Stimulated activated CD4-positive, alpha-beta T cell treated with anti-CD3 and anti-CD28 coated beads, Interleukin-12 subunit alpha, Interleukin-12 subunit beta, amount 100 ng/mL, for 24 hours (primary cell): Measurements from ENCODE around the gene MX2.

Source experiments
- DNase-seq, 2 experiments: peaks; one replicate each; pipeline ENCODE4 v3.0.0-alpha.2; 2020; ENCODE audit warnings: low read depth in 2 of 2

MX2 gene

GRCh38 chr21:41365377-41366107, 3.7 kb downstream of the MX2 start:
- DNase-seq, result no peak

DNA sequence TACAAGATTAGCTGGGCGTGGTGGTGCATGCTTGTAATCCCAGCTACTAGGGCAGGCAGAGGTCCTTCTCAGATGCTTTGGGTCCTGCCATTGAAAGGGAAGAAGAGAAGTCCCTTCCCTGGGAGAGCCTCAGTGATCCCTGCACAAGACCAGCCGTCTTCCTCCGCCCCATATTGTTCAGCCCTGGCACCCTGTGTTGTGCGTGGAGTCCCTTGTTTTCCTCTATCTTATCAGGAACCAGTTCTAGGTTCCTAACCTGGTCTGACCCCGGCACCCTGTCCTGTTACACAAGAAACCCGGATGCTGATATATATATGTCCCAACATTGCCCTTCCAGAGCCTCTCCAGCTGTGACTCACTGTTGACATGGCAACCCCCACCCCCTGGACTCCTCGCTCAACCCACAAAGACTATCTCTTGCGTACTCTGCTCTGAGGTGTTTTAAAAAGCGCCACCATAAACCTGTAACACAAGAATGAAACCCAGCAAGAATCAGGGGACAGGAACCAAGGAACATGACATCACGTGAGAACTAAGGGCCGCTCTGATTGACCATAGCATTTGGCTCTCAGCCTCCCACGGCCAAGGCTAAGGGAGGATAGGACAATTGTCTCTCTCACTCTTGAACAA, 4.8 kb downstream of the MX2 start:
- DNase-seq, result no peak

- no peak for DNase-seq
Measured at GRCh38 chr21:41367301-41367944, 5.6 kb downstream of the MX2 start.

DNA sequence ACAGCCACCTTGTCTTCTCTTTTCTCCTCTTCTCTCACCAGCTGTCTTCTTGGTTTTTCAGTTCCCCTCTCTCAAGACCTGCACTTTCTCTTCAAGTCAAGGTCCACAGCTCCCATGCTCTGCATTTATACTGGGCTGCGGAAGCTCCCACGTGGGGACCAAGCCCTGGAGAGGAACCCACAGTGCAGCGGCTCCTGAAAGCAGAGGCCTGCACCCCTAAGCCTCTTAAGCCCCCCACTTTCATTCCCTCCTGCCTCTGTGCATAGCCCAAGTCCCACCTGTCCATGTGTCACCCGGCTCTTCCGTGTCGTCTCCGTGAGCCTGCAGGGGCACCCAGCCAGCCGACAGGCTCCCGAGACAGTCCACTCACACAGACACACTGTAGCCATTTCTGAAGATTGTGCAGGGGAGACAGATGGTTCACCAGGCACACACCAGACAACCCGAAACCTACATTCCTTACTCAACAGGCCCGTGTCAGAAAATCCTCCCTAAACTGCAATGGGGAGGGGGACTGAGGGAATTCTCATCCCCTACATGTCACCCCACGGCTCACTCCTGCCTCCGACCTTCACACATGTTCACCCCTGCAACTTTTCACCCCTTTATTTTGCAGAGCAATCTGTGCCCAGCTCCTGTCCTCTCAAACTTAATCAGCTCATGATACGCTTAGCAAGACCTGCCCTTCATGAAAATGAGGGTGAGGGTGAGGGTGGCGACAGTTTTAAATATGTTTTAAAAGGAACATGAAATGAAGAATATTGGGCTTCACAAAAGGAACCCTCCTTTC, 6.3 kb downstream of the MX2 start:
- DNase-seq, result no peak

DNA sequence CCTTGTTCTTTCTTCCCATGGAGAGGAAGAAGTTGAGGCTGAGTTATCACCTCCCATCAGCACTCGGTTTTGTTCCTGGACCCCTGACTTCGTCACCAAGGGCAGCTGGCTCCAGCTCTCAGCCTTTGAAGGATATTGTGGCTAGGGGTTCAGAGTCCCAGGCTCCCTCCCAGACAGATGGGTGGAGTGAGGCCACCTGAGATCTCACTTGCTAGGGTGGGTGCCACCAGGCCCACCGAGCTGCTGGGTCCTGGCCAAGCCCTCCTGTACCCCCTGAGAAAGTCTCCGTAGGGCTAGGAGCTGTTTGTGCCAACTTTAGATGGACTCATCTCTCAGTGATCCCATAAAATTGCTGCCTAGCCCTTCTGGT, 6.9 kb downstream of the MX2 start:
- no peak for DNase-seq

GRCh38 chr21:41369105-41369919, 7.5 kb downstream of the MX2 start:
- peak in 1 of 2 experiments; percentile 30 for DNase-seq

DNA sequence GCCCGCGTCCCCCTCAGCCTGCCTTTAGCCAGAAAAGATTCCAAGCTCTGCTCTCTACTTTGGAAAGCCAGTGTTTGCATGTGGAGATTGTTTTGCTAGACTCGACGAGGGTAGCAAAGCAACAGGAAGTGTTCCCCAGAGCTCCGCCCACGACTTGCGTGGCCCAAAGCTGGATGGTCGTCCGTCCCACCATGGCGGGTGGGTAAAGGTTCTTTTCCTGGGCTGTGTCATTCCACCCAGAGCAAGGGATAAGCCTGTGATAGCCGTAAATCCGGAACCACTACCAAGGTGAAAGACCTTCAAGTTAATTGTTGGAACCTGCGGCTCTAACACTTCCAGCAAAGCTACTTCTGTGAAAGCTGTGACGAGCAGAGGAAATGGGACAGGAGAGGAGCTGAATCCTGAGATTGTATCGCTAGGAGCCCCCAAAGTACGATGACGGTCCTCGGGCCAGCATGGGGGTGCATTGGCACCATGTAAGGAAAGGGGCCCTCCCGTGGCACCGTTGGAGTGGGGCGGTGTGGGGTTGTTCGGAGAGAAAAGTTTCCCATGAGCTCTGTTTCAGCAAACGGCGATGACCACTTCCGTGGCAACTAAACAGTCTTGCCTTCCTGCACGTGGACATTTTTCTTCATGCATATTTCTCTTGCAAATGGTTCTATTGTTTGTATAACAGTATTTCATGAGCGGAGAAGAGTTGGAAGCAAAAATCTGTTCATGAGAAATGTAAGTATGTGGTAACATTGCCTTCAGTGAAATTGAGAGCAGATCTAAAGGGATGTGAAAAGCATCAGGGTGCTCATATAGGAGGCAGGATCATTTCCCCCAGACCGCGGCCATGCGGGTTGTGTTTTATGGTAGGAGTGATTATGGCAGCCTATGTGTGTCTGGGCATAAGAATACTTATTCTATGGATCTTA, 8.4 kb downstream of the MX2 start:
- peak in 1 of 2 experiments; percentile 23 for DNase-seq

GRCh38 chr21:41370840-41371684, 9.2 kb downstream of the MX2 start:
- DNase-seq, result no peak

- DNase-seq, result no peak
Measured at GRCh38 chr21:41371685-41372030, 9.8 kb downstream of the MX2 start.

DNA sequence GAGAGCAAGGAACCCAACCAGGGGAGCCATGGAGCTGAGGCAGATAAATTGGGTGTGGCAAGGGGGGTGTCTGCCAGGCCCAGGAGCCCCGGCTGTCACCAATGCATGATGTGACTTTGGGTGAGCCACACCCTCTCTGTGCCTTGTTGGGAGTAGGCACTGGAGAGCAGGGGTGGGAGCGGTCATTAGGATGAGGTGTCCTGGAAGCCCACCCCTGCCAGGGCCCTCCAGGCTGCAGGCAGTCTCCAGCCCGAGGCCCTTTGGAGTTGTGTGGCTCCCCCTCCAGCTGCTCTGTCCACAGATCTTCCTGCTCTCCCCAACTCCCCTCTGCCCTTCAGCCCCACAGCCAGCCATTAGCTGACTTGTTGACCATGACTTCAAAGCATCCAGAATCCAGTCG, 11.4 kb downstream of the MX2 start:
- DNase-seq, result no peak

DNA sequence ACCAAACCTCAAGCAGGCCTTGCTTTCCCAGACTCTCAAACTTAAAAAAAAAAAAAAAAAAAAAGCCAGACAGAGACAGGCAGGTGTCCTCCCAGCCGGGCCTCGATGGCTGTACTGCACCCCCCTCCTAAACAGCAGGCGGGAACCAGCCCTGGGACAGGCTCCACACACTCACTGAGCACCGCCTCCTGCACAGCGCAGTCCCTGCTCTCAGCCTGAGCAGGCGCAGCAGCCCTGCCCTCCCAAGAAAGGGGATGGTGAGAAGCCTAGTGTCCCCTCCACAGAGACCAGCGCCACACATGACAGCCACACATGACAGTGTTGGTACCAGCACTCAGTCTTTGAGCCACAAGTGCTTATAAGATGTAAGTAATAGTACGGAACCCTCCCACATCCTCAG, 11.9 kb downstream of the MX2 start:
- DNase-seq, result no peak

DNA sequence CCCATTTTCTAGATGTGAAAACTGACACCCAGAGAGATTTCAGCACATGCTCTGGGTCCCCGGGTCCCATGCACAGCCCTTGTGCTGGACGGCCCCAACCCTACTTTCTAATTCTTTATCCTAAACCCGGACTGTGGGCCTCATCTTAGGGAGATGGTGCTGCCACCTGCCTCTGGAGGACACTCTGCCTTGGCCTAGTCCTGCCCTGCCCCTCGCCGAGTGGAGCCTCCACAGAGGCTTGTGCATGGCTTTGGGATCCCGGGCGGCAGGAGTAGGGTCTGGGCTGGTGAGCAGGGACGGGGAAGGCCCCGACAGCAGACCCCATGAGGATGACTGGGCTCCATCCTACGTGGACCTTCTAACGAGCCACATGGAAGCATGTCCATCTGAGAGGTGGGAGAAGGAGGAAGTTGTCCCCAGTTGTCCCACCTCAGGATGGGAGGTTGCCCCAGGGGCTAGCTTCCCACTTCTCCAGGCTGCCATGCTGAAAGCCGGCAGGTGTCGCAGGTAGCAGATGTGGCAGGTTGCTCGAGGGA, 12.4 kb downstream of the MX2 start:
- DNase-seq, result no peak

- no peak for DNase-seq
Measured at GRCh38 chr21:41374867-41375533, 13.2 kb downstream of the MX2 start.

DNA sequence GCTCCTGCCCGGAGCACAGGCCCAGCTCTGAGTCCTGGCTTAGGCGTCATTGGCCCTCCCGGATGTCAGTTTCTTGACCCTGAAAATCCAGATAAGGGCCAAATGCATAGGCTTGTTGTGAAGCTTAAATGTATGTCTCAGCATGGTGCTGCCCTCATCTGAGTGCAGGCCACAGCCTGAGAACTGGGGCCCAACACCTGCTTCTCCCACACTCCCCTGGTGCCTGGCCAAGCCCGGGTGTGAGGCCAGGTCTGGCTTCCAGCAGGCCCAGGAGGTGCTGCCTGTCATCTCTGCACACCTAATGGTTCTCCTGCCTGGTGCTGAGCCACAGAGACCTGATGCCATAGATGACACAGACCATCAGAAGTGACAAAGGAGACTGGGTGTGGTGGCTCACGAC, 14.0 kb downstream of the MX2 start:
- DNase-seq, result no peak

DNA sequence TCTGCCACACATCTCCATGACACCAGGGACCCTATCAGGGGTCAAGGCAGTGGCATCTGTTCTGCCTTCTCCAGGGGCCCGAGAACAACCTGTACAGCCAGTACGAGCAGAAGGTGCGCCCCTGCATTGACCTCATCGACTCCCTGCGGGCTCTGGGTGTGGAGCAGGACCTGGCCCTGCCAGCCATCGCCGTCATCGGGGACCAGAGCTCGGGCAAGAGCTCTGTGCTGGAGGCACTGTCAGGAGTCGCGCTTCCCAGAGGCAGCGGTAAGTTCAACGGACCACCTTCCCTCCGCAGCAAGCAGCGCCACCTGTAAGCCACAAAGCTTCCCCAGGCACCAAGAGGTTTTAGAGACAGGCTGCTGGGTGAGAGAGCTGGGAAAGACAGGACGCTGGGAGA, 15.9 kb downstream of the MX2 start:
- no peak for DNase-seq

- no peak for DNase-seq
Measured at GRCh38 chr21:41378849-41379248, 17.0 kb downstream of the MX2 start.

GRCh38 chr21:41379901-41380300, 18.1 kb downstream of the MX2 start:
- DNase-seq, result no peak

GRCh38 chr21:41381731-41382130, 19.9 kb downstream of the MX2 start:
- no peak for DNase-seq
